ENCODE data around the gene S100B.

DNA sequence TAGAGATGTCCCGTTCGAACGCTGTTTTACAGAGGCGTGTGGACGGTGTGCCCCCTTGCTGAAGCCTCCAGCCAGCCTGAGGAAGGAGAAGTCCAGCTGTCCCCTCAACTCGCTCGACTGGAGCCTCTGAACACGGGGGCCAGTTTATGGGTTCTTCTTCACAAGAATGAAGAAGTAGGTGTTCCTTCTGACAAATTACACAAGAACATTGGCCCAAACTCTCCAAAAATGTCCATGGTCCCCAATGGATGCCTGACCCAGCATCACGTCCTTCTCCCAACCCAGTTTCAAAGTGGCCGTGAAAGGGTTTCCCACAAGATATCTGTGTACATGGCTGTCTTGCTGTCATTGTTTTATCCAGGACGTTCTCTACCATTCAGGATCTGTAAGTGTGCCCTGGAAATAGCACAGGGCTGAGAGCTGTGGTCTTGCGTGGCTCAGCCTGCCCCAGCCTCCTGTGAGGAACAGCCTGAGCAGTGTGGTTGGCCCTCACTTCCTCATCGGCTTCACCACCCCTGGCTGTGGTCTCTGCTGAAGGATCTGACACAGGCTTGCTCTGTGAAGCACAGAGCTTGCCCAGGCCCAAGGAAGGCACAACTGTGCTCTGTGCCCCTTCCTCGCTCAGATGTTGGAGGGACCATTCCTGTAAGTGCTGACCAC, 1.0 kb upstream of the S100B start:
- TF ChIP-seq, protein P1, sequence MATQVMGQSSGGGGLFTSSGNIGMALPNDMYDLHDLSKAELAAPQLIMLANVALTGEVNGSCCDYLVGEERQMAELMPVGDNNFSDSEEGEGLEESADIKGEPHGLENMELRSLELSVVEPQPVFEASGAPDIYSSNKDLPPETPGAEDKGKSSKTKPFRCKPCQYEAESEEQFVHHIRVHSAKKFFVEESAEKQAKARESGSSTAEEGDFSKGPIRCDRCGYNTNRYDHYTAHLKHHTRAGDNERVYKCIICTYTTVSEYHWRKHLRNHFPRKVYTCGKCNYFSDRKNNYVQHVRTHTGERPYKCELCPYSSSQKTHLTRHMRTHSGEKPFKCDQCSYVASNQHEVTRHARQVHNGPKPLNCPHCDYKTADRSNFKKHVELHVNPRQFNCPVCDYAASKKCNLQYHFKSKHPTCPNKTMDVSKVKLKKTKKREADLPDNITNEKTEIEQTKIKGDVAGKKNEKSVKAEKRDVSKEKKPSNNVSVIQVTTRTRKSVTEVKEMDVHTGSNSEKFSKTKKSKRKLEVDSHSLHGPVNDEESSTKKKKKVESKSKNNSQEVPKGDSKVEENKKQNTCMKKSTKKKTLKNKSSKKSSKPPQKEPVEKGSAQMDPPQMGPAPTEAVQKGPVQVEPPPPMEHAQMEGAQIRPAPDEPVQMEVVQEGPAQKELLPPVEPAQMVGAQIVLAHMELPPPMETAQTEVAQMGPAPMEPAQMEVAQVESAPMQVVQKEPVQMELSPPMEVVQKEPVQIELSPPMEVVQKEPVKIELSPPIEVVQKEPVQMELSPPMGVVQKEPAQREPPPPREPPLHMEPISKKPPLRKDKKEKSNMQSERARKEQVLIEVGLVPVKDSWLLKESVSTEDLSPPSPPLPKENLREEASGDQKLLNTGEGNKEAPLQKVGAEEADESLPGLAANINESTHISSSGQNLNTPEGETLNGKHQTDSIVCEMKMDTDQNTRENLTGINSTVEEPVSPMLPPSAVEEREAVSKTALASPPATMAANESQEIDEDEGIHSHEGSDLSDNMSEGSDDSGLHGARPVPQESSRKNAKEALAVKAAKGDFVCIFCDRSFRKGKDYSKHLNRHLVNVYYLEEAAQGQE (IDR thresholded peaks at IDR 0.05), result no peak
- TF ChIP-seq, protein P2, sequence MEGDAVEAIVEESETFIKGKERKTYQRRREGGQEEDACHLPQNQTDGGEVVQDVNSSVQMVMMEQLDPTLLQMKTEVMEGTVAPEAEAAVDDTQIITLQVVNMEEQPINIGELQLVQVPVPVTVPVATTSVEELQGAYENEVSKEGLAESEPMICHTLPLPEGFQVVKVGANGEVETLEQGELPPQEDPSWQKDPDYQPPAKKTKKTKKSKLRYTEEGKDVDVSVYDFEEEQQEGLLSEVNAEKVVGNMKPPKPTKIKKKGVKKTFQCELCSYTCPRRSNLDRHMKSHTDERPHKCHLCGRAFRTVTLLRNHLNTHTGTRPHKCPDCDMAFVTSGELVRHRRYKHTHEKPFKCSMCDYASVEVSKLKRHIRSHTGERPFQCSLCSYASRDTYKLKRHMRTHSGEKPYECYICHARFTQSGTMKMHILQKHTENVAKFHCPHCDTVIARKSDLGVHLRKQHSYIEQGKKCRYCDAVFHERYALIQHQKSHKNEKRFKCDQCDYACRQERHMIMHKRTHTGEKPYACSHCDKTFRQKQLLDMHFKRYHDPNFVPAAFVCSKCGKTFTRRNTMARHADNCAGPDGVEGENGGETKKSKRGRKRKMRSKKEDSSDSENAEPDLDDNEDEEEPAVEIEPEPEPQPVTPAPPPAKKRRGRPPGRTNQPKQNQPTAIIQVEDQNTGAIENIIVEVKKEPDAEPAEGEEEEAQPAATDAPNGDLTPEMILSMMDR (IDR thresholded peaks at IDR 0.05; ENCODE audit: low read depth, low read length, missing input control), result no peak
- no peak for TF ChIP-seq TAF1 (conservative IDR thresholded peaks at IDR 0.05)
- TF ChIP-seq, protein P3, sequence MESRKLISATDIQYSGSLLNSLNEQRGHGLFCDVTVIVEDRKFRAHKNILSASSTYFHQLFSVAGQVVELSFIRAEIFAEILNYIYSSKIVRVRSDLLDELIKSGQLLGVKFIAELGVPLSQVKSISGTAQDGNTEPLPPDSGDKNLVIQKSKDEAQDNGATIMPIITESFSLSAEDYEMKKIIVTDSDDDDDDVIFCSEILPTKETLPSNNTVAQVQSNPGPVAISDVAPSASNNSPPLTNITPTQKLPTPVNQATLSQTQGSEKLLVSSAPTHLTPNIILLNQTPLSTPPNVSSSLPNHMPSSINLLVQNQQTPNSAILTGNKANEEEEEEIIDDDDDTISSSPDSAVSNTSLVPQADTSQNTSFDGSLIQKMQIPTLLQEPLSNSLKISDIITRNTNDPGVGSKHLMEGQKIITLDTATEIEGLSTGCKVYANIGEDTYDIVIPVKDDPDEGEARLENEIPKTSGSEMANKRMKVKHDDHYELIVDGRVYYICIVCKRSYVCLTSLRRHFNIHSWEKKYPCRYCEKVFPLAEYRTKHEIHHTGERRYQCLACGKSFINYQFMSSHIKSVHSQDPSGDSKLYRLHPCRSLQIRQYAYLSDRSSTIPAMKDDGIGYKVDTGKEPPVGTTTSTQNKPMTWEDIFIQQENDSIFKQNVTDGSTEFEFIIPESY (IDR thresholded peaks at IDR 0.05), result no peak
- no peak for TF ChIP-seq YY1 (IDR thresholded peaks at IDR 0.05)
- no peak for TF ChIP-seq RAD21 (IDR thresholded peaks at IDR 0.05)
- no peak for TF ChIP-seq JUND (IDR thresholded peaks at IDR 0.05)
- TF ChIP-seq, protein P4, sequence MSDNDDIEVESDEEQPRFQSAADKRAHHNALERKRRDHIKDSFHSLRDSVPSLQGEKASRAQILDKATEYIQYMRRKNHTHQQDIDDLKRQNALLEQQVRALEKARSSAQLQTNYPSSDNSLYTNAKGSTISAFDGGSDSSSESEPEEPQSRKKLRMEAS (IDR thresholded peaks at IDR 0.05), result no peak
- TF ChIP-seq HNF4G (IDR thresholded peaks at IDR 0.05), result no peak
- no peak for TF ChIP-seq FOXA1 (IDR thresholded peaks at IDR 0.05)
- no peak for TF ChIP-seq SP1 (IDR thresholded peaks at IDR 0.05)
- TF ChIP-seq EGR1 (IDR thresholded peaks at IDR 0.05; ENCODE audit: low read depth in 2 of 2), result no peak
- TF ChIP-seq, protein P5, sequence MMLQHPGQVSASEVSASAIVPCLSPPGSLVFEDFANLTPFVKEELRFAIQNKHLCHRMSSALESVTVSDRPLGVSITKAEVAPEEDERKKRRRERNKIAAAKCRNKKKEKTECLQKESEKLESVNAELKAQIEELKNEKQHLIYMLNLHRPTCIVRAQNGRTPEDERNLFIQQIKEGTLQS (IDR thresholded peaks at IDR 0.05), result no peak
- no peak for TF ChIP-seq GABPA (IDR thresholded peaks at IDR 0.05 in 1 of 2, conservative IDR thresholded peaks at IDR 0.05 in 1 of 2)
